Inflammatory macrophage (primary cell): ENCODE data around the gene DARS2.

Experiments used
- DNase-seq, 2 donors: peaks; one replicate each; pipeline ENCODE4 v3.0.0-alpha.2; 2020 to 2022

Gene DARS2

DNA sequence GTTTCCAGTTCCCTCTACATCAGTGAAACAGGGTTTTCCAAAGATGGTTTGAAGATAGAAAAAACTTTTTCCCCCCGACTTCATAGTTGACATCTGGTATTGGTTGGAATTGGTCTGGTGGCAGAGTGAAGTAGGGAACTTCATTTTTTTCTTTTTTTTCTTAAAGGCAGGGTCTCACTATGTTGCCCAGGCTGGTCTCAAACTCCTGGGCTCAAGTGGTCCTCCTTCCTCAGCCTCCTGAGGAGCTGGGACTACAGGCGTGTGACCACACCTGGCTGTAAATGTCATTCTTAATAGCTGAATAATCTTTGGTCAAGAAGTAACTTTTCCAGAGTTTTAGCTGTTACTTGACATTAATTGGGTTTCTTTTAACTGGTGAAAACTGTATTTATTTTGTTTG is 65.4 kb downstream of the DARS2 start:
- DNase-seq: no peak

DNA sequence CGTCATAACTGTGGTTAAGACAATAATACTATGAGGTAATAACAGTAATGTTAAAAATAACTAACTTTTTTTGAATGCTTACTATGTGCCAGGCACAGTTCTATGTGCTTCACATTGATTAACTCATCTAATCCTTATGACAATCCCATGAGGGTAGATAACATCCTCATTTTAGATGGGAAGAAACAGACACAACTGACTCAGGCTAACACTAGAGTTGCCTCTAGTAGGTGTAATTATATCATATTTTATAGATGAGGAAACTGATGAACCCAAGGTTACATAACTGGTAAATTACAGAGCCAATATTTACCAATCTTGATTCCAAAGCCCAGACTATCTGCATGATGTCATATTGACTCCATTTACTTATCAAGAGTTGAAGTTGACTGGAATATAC is 69.1 kb downstream of the DARS2 start:
- peak; percentile 34 to 47 for DNase-seq

DNA sequence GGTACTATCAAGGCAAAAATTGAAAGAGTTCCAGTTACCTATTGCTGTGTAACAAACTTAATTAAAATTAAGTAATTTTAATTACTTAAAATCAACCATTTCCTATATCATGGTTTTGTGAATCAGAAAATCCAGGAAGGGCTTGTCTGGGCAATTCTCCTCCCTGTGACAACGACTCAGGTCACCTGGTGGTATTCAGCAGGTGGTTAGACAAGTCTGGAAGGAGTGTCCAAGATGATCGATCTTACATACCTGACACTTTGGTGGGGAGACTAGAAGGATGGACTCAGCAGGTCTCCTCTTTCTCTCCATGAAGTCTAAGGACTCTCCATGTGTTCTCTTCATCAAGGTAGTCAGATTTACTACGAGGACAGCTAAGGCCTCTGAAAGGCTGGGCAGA is 69.7 kb downstream of the DARS2 start:
- DNase-seq: no peak

DNA sequence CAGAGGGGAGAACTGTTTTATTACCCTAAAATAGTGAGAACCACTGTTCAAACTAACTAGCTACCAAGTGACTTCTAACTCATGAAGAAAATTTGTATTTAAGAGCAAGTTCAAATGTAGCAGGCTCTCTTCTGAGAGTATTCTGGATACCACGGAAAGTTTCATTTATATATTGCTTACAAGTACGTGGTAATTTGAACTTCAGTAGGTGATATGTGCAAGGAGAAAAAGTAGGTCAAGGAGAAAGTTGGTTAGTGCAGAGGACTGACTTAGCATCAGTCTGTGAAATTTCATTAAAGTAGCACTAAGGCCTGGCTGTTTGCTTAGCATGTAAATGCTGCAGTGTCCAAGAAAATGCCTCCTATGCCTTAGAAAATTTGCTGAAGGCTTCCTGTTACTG is 76.0 kb downstream of the DARS2 start:
- DNase-seq: no peak

DNA sequence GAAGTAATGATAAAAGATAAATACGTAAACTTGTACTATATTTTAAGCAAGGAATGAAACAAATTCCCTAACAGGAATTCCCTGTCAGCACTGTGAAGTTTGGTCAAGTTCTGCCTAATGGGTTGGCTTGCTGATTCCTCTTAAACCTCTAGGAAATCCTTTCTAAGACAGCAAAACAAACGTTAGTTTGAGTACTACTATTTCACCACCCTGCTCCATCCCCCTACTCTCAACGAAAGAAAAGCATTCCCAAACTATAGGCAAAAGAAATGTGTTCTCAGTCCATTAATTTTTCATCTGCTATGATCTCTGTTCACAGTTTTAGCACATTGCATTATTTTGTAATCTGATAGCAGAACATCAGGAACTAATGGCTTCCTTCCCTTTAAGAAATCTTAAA is 76.5 kb downstream of the DARS2 start:
- DNase-seq: no peak

DNA sequence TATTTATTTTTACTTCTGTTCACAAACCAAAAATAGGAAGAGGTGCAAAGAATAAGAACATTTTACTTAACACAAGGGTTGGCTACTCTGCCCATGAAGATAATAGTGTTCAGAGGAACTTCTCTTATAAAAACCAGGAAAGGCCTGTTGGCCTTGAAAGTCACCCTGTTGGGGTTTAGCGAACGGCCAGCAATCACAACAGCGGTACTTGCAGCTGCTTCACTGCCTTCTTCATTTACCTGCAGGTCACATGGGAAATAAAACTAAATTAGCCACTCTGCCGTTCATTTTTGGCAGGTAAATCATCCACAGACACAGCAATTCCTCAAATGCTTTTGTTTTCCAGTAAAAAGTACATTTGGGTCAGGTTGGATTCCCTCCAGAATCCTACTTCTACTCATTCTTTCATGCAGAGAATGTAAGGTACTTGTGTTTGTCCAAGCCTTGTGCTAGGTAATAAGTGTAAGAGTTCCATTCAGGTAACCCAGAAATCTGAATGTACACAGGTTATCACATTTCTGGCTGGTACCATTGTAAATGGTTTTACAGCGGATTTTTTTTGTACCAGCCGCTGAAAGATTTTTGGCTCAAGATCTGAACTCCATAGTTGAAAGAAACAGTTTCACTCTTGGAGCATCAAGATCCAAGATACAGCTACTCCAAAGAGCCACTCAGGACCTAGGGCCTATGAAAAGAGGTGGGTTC is 79.5 kb downstream of the DARS2 start:
- DNase-seq: no peak
